ENCODE measurements around the gene FCHSD2.
"Not testable (repeated sequence)": the region's sequence is repeated elsewhere in the genome, so short reads cannot be mapped to it uniquely, and the experiment has no call there.

The FCHSD2 gene

DNA sequence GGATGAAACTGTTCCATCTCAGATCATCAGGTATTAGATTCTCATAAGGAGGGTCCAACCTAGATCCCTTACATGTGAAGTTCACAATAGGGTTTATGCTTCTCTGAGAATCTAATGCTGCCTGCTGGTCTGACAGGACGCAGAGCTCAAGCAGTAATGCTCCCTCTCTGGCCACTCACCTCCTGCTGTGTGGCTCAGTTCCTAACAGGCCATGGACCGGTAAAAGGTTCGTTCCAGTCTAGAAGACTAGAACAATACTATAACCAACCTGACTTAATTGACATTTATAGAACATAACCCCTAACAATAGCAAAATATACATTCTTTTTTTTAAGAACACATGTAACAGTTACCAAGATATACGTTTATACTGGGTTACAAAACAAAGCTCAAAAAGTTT, 282.1 kb downstream of the FCHSD2 start:
- no peak for DNase-seq

DNA sequence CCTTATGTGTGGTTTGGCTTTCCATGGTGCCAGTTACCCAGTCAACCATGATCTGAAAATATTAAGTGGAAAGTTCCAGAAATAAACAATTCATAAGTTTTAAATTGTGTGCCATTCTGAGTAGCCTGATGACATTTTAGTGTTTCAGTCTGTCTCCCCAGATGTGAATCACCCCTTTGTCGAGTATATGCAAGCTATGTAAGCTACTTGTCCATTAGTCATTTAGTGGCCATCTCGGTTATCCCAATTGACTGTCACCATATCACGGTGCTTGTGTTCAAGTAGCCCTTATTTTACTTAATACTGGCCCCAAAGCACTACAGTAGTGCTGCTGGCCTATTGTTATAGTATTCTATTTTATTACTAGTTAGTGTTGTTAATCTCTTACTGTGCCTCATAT, 283.0 kb downstream of the FCHSD2 start:
- no peak for DNase-seq

DNA sequence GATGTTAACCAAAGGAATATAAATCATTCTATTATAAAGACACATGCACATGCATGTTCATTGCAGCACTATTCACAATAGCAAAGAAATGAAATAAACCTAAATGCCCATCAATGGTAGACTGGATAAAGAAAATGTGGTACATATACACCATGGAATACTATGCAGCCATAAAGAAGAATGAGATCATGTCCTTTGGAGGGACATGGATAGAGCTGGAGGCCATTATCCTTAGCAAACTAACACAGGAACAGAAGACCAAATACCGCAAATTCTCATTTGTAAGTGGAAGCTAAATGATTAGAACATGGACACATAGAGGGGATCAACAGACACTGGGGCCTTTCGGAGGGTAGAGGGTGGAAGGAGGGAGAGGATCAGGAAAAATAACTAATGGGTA, 283.9 kb downstream of the FCHSD2 start:
- not testable (repeated sequence) for DNase-seq

DNA sequence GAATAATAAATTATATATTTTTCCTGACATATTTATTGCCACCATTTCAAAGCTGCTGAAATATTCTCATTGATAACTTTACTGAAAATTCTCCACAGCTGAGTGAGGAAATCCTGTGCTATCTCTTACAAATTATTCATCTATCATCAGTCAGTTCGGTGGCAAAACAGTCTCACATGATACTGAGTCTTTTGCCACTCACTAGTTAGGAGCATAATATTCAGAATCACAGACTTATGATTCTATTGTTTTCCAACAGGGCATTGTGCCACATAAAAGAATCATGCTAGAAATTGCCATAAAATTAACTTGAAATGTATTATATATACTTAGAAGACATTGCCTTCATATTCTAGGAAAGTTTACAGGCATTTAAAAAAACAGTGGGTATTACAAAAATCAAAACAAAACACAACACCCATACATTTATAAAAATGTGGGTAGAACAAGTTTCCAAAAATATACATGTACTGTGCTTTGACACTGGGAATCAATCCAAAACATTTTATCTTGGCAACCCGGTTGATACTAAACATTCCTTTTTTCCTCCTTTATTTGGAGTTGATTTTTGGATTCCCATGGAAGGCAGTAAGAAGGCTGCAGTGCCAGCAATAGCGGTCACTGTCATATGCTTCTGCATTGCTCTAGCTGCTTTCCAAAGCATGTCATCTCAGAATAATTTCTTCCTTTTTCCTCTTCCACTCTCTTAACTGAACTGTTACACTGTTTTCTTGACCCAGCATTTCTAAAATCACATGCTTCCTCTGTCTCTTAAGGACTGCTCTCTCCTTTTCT, 285.4 kb downstream of the FCHSD2 start:
- no peak for DNase-seq

DNA sequence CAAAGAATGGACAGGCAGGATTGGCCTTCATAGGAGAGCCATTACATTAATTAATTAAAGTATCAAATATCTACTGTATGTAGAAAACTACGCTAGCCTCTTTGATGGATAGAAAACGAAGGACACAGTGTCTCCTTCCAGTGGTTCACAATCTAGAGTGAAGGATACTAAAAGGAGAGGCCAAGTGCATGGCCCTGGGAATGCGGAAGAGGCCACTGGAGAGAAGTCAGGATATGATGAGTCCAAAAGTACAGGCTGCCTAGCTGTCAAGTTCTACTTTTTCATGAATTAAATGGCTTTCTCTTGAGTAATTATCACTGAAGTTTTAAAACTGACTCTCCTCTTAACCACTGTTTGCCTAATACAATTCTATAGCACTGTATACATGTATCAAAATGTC, 286.1 kb downstream of the FCHSD2 start:
- DNase-seq: no peak

DNA sequence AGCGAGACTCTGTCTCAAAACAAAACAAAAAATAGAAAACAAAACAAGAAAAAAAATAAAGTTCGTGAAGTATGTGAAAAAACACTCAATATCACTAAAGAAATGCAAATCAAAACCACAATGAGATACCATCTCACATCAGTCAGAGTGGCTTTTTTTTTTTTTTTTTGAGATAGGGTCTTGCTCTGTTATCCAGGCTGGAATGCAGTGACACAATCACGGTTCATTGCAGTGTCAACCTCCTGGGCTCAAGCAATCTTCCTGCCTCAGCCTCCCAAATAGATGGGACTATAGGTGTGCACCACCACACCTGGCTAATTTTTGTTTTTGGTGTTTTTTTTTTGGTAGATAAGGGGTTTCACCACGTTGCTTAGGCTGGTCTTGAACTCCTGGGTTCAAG, 290.4 kb downstream of the FCHSD2 start:
- DNase-seq: no peak

DNA sequence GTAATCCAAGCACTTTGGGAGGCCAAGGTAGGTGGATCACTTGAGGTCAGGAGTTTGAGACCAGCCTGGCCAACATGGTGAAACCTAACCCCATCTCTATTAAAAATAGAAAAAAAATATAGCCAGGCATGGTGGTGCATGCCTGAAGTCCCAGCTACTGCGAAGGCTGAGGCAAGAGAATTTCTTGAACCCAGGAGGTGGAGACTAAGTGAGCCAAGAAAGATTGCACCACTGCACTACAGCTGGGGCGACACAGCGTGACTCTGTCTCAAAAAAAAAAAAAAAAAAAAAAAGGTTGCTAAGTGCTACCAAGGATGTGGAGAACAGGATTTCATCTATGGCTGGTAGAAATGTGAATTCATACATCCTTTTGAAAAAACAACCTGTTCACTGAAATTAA, 291.3 kb downstream of the FCHSD2 start:
- DNase-seq: no peak

DNA sequence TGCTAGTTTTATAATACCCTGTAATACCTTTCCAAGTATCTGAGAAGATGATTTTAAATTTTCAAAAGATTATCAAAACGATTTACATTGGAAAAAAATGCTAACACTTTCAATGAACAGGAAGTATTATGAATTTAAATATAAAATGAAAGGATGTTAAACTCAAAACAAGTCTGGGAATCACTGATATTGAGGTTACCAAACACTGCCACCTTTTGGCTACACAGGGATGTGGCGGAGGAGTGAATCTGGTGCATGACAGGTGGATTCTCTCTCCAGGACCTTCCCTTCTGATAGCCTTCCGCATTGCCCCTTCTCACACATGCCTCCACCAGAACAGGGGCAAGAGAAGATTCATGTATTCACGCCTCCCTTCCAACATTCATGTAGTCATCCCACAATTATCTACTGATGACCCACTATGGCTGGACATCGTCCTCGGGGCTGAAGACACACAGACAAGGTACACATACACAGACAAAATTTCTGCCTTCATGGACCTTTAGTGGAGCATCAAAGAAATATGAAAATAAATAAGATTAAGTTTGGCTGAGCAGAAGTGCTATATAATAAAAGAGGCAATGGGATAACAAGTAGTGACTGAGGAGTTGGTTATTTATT, 293.2 kb downstream of the FCHSD2 start:
- DNase-seq: no peak

DNA sequence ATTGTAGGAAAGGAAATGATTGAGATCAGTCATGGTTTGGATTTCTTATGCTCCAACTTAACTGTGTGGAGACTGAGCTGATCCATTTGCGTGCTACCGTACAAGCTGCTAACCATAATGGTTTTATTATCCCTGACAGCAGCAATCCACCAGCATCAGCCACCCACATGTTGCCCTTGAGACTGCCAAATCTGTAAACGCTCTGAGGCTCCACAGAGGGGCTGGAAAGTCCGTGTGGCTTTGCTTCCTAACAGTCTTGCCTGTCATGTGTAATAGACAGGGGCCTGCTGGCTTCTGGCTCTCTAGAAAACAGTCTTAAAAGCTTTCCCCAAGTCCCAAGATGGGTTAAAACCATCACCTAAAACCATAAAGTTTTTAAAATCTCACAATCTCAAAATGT, 297.8 kb downstream of the FCHSD2 start:
- no peak for DNase-seq

DNA sequence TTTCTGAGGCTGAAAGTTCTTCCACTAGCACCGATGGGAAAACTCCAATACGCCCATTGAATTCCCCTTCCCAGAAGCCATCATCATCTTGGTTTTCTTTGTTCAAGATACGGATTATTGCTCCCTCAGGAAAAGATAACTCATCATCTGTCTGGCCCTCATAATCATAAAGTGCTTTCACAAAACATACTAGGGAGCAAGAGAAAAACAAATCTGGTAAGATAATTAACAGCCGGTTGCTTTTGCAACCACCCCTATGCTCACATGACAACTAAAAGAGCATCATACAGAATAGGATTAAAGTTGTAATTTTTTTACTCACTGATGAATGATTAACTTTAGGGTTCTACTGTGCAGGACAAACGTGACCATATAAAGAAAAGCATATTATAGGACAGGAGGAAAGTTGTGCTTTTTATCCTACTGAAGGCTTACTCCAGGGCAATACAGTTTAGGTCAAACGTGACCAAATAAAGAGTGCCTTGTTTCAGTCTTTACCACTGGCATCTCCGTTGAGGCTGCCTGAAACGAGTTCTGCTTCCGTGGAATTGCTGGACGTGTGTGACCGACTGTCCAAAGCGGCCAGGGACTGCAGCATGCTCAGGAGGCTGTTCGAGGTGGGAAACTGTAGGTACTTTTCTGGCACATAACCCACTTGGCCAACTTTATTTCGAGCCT, 299.3 kb downstream of the FCHSD2 start:
- DNase-seq: no peak

DNA sequence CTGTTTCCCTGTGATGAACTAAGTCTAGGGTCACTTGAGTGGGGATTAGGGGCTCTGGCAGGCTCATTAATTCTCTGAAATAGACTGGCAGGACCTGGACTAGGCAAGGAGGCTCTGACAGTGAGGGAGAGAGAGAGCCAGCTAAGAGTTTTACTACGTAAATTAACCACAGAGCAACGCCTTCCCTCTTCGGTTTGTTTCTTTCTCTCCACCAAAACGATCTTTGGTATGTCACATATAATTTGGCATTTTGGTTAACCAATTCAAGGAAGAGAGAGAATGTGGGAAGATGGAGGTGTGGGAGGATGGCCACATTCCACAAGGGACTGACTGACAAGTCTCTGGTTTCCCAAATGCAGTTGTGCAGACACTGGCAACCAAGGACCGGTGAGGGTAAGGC, 300.0 kb downstream of the FCHSD2 start:
- no peak for DNase-seq

DNA sequence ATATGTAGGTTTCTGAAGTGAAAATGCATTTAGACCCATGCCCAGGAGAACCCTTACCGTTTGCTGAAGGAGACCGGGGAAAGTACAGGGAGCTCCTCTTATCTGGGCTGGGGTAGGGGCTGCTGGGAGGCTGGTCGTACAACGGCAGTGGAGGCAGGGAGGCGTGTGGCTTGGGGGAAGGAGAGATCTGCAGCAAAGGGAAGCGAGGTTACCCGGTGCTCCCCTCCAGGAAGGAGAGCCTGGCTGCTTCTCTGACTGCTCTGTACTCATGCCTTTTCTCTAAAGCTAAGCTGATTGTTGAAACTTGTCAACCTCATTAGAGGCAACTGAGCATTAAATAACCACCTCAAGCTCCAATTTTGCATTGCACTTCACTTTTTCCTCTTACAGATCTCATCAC, 300.7 kb downstream of the FCHSD2 start:
- no peak for DNase-seq

DNA sequence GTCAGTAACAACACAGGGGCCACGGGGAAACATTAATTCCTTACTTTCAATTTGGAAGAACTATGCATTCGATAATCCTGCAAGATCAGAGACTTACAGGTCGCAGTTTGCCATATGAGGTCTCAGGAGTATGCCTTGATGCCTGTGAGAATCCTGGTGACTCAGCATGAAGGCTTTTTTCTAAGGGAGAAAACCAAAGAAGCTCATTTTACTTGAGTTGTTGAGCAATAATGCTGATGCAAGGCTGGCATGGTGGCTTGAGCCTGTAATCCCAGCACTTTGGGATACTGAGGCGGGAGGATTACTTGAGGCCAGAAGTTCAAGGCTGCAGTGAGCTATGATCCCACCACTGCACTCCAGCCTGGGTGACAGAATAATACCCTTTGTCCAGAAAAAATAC, 301.3 kb downstream of the FCHSD2 start:
- no peak for DNase-seq

DNA sequence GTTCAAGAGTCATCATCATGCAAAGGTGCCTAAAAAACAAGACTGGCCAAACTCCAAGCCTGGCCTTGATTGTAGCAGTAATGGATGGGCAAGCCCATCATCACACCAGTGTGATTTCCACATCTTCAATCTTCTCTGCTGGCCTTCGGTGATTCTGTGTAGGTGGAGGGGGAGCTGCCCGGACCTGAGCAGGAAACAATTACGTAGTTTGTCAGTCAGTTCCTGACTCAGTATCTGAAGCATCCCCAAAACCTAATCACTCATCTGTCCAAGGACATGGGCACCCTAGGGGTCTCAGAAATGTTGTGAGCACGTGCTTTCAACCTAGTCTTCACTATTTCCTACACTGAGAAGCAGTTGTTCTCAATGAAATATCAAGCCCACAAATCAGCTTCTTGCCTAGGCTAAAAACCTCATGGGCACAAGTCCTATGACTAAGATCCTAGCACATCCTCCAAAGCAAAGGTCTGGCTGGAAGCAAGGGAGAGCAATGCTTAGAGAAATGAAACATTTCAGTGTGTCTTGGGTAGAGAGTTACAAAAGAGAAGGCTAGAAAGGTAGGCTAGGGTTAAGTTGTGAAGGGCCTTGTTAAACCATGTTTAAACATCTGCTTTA, 303.3 kb downstream of the FCHSD2 start:
- no peak for DNase-seq

DNA sequence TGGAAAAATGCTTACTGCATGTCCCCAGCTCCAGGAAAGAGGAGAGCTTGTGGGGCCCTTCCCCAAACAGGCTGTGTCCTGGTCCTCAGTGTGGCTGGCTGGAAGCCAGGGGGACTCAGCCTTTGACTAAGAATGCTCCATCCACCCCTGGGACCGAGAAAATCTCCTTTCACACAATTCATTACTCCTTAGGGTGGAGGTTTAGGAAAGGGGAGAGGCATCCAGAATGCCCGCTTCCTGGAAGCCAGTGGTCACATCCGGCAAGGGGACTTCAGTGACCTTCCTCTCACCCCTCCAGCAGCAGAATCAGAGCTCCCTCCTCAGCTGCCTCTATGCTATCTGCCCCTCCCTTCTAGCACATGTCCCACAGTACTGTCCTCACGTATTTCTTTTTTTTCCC, 306.0 kb downstream of the FCHSD2 start:
- DNase-seq: no peak

DNA sequence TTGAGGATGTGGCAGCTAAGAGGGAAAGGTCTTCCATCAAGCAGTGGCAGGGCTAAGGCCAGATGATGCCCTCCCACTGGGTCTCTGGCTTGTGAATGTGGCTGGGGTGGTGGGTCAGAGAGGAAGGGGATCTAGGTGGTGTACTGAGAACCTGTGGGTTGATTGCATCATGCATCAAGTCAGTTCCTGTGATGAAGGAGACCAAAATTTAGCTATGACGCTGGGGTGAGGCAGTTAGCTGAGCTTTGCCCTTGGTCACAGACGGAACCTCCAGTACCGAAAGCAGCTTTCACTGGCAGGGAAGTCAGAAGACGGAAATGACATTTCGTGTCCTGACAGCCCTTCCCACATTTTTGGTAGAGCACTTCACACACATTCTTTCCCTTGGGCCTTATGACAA, 307.2 kb downstream of the FCHSD2 start:
- no peak for DNase-seq

DNA sequence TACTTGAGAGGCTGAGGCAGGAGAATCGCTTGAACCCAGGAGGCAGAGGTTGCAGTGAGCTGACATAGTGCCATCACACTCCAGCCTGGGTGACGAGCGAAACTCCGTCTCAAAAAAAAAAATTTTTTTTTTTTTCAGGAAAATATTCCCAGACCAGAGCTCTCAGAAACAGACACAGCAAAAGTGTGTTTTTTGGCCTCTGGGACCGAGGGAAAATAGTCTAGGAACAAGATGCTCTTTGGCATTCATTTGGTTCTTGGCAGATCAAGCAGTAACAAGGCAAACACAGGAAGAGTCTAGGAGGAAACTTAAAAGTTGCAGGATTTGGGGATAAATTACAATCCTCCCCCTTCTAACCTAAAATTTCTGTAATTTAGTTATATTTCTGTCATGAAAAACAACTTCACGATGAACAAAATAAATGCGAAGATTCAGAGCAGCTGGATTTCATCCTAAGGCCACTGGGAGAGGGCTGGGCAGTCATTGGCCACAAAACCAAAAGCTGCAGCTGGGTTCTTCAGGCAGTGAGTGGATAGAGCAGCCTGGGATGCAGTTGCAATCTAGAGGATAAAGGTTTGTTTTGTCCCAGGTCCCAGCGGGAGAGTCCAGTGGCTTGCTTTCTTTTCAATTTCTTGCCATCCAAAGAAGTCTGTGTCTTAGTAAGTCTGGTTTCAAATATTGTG, 308.2 kb downstream of the FCHSD2 start:
- DNase-seq: no peak

DNA sequence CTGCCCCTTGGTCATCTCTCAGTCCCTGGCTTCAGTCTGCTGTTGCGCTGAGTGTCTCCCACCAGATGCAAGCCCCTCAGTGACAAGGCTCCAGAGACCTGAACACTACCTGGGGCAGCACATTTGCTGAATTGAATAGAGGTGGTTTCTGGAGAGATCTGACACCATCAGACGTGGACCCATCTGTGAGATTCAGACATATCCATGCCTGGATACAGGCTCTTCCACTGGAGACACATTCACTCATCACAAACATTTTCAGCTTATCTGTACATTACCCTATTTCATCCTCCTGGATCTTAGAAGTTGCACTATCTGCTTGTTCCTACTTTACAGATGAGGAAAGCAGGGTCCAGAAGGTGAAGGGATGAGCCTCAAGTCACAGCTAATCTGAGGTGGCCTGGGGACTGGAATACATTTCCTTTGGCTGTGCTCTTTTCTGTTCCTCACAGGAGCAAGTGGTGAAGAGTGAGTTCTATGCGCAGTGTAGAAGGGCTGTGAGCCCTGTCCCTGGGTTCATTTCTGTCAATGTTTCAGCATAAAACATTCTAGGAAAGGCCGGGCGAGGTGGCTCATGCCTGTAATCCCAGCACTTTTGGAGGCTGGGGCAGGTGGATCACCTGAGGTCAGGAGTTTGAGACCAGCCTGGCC, 308.9 kb downstream of the FCHSD2 start:
- DNase-seq: no peak

DNA sequence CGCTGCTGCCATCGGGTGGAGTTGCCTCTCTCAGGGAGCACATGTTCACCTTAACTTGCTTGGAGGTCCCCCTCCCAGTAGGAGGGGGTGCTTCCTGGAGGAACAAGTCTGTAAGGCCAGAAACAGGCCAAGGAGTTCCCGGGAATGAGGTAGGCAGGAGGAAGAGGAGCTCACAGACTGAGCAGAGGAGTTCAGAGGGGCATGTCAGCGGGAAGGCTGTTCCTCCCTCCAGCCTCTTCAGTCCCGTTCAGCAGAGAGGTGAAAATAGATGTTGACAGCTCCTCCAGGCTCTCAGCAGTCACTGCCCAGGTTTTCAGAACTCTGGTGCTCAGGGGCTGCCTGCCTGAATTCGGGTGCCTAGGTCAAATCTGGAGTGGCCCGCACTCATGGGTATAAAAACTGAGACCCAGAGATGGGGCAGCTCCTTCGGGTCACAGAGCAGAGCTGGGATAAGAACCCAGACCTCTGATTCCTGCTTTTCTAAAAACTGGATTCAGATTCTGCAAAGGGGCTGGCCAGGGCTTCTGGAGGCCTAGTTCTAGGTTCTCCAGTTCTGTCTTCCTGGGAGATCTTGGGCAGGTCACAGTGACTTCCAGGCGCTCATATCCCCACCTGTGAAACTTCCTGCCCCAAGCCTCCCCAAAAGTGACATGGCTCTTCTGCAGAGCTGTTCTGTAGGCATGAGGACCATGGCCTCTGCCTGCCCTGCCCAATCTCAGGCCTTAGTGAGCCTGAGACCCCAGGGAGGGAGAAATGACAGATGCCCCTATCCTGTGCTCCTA, 309.6 kb downstream of the FCHSD2 start:
- DNase-seq: no peak

DNA sequence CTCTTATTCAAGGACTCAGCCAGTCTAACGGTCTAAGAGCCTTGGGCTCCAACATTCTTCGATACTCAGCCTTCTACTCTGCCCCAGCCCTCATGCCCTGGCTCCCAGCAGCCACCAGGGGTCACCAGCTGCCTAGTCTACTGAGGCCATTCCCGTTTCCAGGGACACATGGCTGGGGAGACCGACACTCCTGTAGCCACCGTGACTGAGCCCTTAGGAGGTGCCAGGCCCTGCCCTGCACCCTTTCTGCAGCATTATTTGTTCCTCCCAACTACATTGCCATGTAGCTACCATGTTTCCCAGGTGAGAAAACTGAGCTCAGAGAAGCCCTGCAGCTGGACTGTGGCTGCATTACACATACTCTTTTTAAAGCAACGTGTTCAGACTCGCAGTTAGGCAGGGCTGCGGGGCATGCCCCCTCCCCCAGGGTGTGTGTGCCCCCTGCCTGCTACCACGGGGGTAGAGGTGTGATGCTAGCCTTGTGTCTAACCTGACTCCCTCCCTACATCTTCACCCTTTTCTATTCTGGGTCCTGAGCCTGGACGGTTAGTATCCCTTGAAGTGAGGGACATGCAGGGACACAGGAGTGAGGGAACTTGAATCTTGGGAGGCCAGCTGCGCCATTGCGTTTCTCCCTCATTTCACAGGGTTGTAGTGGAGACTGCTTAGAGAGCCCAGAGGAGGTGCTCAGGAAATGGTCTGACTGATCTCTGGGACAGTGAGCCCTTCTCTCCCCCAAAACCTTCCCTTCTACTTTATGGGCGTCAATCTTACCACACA, 310.4 kb downstream of the FCHSD2 start:
- DNase-seq: peak; percentile 32
